Stimulated activated CD8-positive, alpha-beta memory T cell treated with anti-CD3 and anti-CD28 coated beads, Interleukin-7, amount 100 ng/mL, for 4 hours (primary cell): ENCODE measurements around the gene USP35.
A peak's percentile ranks its signal among the peaks of the same experiment; 100 is the strongest.

ENCODE experiments used
- DNase-seq, 2 donors: peaks; one replicate each; pipeline ENCODE4 v3.0.0-alpha.2; 2020; ENCODE audit warnings: low read depth in 2 of 2

The USP35 gene

GRCh38 chr11:78188286-78189173 is at the start of gene USP35, which contains the start of gene KCTD21:
Gene USP35 (plus strand): TSS chr11:78188919. CDS start chr11:78196246, 7,327 bp downstream.
Gene KCTD21 (minus strand): TSS chr11:78188626. CDS start chr11:78174554, 14,072 bp downstream.
- DNase-seq = peak; percentile 81 to 91

- DNase-seq = peak; percentile 95
Observed at GRCh38 chr11:78139422-78140391, 49.0 kb upstream of the USP35 start, which contains the start of gene ALG8. Gene ALG8 (minus strand): TSS chr11:78139626. CDS start chr11:78139588, 38 bp downstream.

- DNase-seq = no peak
Observed at GRCh38 chr11:78140392-78141077, 48.2 kb upstream of the USP35 start.

GRCh38 chr11:78145511-78146025 is 43.2 kb upstream of the USP35 start:
- DNase-seq = no peak

- no peak for DNase-seq
Observed at GRCh38 chr11:78147807-78148206, 40.9 kb upstream of the USP35 start.

- DNase-seq = no peak
Observed at GRCh38 chr11:78149646-78150045, 39.1 kb upstream of the USP35 start.

GRCh38 chr11:78150346-78150745 is 38.4 kb upstream of the USP35 start:
- no peak for DNase-seq

- no peak for DNase-seq
Observed at GRCh38 chr11:78150754-78151153, 38.0 kb upstream of the USP35 start.

- DNase-seq = no peak
Observed at GRCh38 chr11:78151804-78152203, 36.9 kb upstream of the USP35 start.

- DNase-seq = no peak
Observed at GRCh38 chr11:78156127-78156844, 32.4 kb upstream of the USP35 start.

GRCh38 chr11:78158987-78159652 is 29.6 kb upstream of the USP35 start:
- DNase-seq = no peak

GRCh38 chr11:78160557-78160956 is 28.2 kb upstream of the USP35 start:
- no peak for DNase-seq

GRCh38 chr11:78161346-78161745 is 27.4 kb upstream of the USP35 start:
- DNase-seq = no peak

- DNase-seq = no peak
Observed at GRCh38 chr11:78161962-78162371, 26.8 kb upstream of the USP35 start.

GRCh38 chr11:78163828-78164227 is 24.9 kb upstream of the USP35 start:
- no peak for DNase-seq

- DNase-seq = no peak
Observed at GRCh38 chr11:78164471-78164870, 24.2 kb upstream of the USP35 start.

GRCh38 chr11:78166855-78167469 is 21.8 kb upstream of the USP35 start:
- DNase-seq = no peak

- no peak for DNase-seq
Observed at GRCh38 chr11:78168539-78169477, 19.9 kb upstream of the USP35 start.
